Upper lobe of left lung (tissue), 4 donors: ENCODE measurements around the gene FANCC.

Experiments used
- POLR2A ChIP-seq, 4 donors: fragments of 450-650 bp; IDR thresholded peaks; one replicate each; pipeline ENCODE4 v1.5.1; 2016 to 2017; ENCODE audit warnings: antibody characterized with exemption in 4 of 4, mild to moderate bottlenecking in 2 of 4
- TF ChIP-seq, protein P1 (sequence below), 6 experiments: fragments of 450-650 bp in 4 of 6; fragments of 200-600 bp in 2 of 6; sonication (generic) in 2 of 6; IDR thresholded peaks; one replicate each; pipeline ENCODE4 v1.5.1; 2016 to 2019; ENCODE audit warnings: antibody characterized with exemption in 6 of 6

DNA sequence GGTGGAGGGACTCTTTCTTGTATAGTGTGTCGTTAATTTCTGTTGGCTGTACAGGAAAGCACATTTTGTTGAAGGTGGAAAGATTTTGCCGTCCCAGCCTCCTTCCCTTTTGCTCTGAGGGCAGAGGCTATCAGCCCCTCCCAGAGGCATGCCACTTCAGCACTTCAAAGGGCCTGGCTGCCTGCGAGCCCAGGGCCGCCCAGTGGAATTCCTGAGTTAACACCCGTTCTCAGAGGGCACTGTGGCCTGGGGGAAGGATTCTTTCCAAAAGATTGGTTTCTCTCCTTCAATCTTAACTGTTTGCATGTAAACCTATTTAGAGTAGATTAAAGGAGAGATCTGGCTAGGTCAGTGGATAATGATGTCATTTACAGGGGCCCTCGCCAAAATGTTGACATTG lies 238.6 kb downstream of the FANCC start:
- TF ChIP-seq, protein P1, sequence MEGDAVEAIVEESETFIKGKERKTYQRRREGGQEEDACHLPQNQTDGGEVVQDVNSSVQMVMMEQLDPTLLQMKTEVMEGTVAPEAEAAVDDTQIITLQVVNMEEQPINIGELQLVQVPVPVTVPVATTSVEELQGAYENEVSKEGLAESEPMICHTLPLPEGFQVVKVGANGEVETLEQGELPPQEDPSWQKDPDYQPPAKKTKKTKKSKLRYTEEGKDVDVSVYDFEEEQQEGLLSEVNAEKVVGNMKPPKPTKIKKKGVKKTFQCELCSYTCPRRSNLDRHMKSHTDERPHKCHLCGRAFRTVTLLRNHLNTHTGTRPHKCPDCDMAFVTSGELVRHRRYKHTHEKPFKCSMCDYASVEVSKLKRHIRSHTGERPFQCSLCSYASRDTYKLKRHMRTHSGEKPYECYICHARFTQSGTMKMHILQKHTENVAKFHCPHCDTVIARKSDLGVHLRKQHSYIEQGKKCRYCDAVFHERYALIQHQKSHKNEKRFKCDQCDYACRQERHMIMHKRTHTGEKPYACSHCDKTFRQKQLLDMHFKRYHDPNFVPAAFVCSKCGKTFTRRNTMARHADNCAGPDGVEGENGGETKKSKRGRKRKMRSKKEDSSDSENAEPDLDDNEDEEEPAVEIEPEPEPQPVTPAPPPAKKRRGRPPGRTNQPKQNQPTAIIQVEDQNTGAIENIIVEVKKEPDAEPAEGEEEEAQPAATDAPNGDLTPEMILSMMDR (IDR thresholded peaks at IDR 0.05): peak in 3 of 6 experiments; percentile 19 to 49 (median 24)
- no peak for TF ChIP-seq POLR2A (IDR thresholded peaks at IDR 0.05)
